Ovary (tissue), 3 donors: ENCODE data around the gene ABCG5.

Source experiments
- CTCF ChIP-seq, 3 donors: fragments of 450-650 bp in 2 of 3; fragments of 200-600 bp in 1 of 3; IDR thresholded peaks; one replicate each; pipeline versions ENCODE4 v1.5.1 to v1.8.0; 2016 to 2022; ENCODE audit warnings: antibody characterized with exemption in 3 of 3, mild to moderate bottlenecking in 1 of 3
- EP300 ChIP-seq: sonication (generic); formaldehyde crosslinking; IDR thresholded peaks from one replicate; pipeline ENCODE4 v1.6.1; 2017; ENCODE audit warnings: antibody characterized with exemption
- donor health status: DM: no; HTN: no; CAD: no.

- TF ChIP-seq CTCF (IDR thresholded peaks at IDR 0.05) (no peak), EP300 (no peak)
Measured at GRCh38 chr2:43812947-43813346, 25.7 kb downstream of the ABCG5 start.
